Measurements from ENCODE around the gene DLG2.

- TF ChIP-seq POLR2A (IDR thresholded peaks at IDR 0.05; ENCODE audit: low read depth), result no peak
- no peak for TF ChIP-seq CTCF (IDR thresholded peaks at IDR 0.05)
- TF ChIP-seq POLR2AphosphoS5 (IDR thresholded peaks at IDR 0.05), result no peak
Observed at GRCh38 chr11:83617671-83618070, 2009.5 kb downstream of the DLG2 start.
